ENCODE data around the gene KPTN.

DNA sequence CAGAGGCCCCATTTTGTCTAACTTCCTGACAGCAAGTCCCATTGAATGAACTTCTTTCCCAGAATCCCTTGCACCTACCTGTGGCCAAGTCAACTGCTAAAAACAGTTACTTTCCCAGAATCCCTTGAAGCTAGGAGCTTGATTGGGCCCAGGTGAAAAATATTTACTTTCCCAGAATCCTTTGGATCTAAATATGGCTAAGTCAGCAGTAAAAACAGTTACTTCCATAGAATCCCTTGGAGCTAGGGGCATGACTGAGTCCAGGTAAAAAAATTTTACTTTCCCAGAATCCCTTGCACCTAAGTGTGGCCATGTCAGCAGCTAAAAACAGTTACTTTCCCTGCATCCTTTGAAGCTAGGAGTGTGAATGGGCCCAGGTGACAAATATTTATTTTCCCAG is 51.5 kb downstream of the KPTN start:
- TF ChIP-seq POLR2A (IDR thresholded peaks at IDR 0.05): no peak
- TF ChIP-seq, protein P1, sequence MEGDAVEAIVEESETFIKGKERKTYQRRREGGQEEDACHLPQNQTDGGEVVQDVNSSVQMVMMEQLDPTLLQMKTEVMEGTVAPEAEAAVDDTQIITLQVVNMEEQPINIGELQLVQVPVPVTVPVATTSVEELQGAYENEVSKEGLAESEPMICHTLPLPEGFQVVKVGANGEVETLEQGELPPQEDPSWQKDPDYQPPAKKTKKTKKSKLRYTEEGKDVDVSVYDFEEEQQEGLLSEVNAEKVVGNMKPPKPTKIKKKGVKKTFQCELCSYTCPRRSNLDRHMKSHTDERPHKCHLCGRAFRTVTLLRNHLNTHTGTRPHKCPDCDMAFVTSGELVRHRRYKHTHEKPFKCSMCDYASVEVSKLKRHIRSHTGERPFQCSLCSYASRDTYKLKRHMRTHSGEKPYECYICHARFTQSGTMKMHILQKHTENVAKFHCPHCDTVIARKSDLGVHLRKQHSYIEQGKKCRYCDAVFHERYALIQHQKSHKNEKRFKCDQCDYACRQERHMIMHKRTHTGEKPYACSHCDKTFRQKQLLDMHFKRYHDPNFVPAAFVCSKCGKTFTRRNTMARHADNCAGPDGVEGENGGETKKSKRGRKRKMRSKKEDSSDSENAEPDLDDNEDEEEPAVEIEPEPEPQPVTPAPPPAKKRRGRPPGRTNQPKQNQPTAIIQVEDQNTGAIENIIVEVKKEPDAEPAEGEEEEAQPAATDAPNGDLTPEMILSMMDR (IDR thresholded peaks at IDR 0.05): no peak
